Amniotic epithelial cell (primary cell): ENCODE data around the gene C12orf50.
"Not testable (repeated sequence)": the region's sequence is repeated elsewhere in the genome, so short reads cannot be mapped to it uniquely, and the experiment has no call there.

Source experiments
- DNase-seq: peaks from one replicate; pipeline ENCODE4 v3.0.0-alpha.2; 2010; ENCODE audit warnings: low read depth

C12orf50 gene

GRCh38 chr12:87985069-87985675, 44.0 kb downstream of the C12orf50 start:
- DNase-seq = no peak

DNA sequence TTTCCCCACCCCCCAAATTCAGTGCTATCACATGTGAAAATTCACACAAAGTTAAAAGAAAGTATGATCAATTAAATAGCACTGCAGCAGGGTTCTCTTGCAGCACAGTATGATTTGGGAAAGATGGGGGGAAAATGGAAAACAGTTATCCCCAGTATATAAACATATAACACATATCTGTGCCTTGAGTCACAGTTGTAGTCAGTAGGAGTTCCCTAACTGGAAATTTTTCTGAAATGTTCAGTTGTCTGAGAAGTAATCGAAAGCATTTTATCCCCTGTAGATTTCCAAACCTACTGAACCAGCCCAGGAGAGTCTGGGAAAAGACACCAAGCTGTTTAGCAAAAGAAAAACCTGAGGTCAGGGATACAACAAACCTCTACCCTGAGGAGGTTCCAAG, 47.0 kb downstream of the C12orf50 start:
- DNase-seq = peak; percentile 52

- peak; percentile 88 for DNase-seq
These were observed 47.7 kb downstream of the C12orf50 start for GRCh38 chr12:87981495-87981894.

GRCh38 chr12:87975879-87976278, 53.3 kb downstream of the C12orf50 start:
- DNase-seq = no peak

DNA sequence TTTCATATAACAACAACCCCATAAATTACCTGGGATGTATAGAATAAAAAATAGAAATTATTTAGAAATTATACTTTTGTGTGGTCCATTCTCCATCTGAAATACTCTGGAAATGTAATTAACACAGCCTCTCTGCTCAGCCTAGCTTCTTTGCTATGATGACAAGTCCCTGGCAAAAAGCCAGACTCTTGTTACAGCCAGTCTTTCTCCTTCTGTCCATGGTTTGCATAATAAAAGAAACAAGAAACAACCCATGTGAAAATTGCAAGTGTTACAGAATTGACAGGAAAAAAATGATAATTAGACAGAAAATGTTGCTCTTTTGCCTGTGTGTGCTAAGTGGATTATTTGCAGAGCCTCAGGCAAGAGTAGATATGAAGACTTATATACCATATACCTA, 61.3 kb downstream of the C12orf50 start:
- peak; percentile 39 for DNase-seq

- DNase-seq = no peak
These were observed 68.6 kb downstream of the C12orf50 start for GRCh38 chr12:87960566-87960965.

DNA sequence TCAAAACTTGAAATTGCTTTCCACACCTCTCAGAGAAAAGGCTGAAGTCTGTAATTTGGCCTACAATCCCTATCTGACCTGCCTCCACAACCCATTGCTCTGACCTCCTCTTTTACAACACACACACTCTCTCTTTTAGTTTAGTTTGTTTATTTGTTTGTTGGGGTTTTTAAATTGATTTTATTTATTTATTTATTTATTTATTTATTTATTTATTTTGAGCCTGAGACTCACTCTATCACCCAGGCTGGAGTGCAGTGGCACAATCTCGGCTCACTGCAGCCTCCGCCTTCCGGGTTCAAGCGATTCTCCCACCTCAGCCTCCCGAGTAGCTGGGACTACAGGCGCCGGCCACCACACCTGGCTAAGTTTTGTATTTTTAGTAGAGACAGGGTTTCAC, 75.2 kb downstream of the C12orf50 start:
- DNase-seq = not testable (repeated sequence)

DNA sequence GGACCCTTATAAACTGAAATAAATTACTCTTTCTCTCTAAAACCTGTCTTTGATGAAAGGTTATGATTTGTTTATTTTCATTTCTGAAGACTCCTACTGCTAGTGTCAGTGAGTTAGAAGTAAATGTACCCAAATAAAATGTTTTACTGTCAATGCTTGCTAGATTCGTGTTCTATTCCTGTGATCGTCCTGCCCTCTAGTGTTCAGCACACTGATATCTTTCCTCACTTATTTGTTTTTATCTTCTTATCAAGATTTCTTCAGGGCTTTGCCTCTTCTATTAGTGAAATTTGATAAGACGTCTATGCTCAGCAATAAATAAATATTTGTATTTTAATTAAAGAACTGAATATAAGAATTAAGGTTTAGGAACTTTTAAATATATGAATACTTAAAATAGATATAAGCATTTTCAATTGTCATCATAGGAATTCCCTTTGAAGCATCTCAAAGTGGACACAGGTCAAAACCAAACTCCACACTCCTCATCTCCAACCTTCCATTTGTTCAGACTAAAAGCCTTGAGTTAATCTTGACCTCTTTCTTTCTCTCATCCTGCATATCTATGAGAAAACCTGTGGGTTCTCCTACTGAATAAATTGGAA, 75.8 kb downstream of the C12orf50 start:
- peak; percentile 64 for DNase-seq

- DNase-seq = no peak
These were observed 76.4 kb downstream of the C12orf50 start for GRCh38 chr12:87952850-87953249.

GRCh38 chr12:87952223-87952622, 77.0 kb downstream of the C12orf50 start:
- DNase-seq = no peak

- no peak for DNase-seq
These were observed 85.4 kb downstream of the C12orf50 start for GRCh38 chr12:87943762-87944161.

- DNase-seq = no peak
These were observed 86.2 kb downstream of the C12orf50 start for GRCh38 chr12:87943023-87943422.

- no peak for DNase-seq
These were observed 90.0 kb downstream of the C12orf50 start for GRCh38 chr12:87939182-87939581.

DNA sequence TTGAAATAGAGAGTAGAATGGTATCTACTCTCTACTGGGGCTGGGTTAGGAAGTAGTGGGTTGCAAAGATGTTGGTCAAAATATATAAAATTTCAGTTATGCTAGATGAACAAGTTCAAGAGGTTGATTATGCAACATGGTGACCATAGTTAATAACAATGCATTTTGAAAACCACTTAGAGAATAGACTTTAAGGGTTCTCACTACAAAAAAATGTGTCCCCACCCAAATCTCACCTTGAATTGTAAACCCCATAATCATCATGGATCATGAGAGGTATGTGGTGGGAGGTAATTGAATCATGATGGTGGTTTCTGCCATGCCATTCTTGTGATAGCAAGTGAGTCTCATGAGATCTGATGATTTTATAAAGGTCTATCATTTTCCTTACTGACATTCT, 94.0 kb downstream of the C12orf50 start:
- DNase-seq = peak; percentile 30

DNA sequence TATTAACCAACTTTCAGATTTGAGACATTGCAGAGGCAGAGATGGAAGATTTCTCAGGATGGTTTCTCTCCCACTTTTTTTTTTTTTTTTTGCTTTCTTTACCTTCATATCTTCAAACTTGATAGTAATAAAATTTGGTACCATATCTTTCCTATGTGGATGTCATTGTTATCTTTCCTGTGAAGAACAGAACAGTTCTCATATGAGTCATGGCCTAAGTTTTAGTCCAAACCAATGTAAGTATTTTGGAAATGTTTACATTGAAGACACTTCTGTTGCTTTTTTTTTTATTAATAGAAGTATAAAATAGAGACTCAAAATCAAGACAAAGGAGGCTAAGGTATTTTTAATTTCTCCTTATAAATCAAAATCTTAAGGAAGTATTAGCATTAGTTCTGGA, 95.2 kb downstream of the C12orf50 start:
- DNase-seq = no peak

DNA sequence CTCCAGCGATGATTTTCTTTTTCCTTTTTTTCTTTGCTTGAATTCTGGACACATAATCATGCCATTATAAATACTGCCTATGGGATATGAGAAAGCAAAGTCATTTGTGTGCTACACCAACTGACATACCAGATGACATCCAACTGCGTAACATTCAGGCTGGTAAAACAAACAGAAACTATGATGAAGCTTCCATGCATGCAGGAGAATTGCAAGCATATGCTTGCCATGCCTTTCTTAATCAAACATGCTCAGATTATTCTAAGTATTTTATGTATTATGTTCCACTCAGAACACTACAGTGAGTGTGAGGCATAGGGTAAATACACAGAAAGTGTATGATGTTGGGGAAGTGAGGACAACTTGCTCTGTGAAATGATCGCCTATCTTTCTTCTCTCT, 97.4 kb downstream of the C12orf50 start:
- no peak for DNase-seq

DNA sequence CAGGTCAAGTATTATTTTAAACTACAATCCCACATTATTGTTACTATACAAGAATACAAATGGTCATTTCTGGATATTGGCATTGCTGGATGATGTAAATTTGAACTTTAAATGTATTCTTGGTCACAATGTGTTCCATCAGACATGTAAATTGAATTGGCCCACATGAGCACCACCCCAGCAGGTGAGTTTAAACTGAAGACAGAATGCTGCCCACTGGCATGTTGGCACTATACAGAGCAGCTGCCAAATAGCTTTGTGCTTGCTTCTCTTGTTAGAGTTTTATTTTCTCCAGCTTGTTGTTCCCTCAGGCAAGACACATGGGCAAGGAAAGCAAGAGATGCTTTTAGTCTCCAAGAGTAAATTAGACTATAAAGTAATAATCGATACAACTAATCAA, 98.6 kb downstream of the C12orf50 start:
- no peak for DNase-seq
